Natural killer cell treated with Interleukin-12 subunit alpha and Interleukin-12 subunit beta and Interleukin-15 and Interleukin-18, amount 100 ng/mL, for 72 hours (primary cell): ENCODE measurements around the gene ZNF135. TPM values are rescaled to one million over a fixed set of nuclear protein-coding genes. Genes with fewer than 3 reads are reported as not detected.

ENCODE experiments used
- total RNA-seq, 2 donors: library from RNA; stranded (reverse); gene quantifications; one replicate each; pipeline ENCODE4 v1.2.3, GENCODE V29; 2022

ZNF135 gene
- total RNA-seq, 2 donors from 2014 or later = 0.20 to 1.4 TPM

Other genes starting within 250 kb of the ZNF135 start
- gene ZNF552, start 244.4 kb upstream of the ZNF135 start, total RNA-seq = 10 to 100 TPM in 1 of 2 donors, 1 to 10 TPM in 1; 6.8 to 10.9 TPM
- 10 to 100 TPM; 19.2 to 43.2 TPM for gene ZNF587B, start 229.0 kb upstream of the ZNF135 start, total RNA-seq
- gene ZNF587, start 209.4 kb upstream of the ZNF135 start, total RNA-seq = 10 to 100 TPM; 34.5 to 72.5 TPM
- gene ZNF814, start 170.2 kb upstream of the ZNF135 start, total RNA-seq = 10 to 100 TPM; 18.9 to 22.4 TPM
- gene ZNF417, start 142.7 kb upstream of the ZNF135 start, total RNA-seq = 10 to 100 TPM; 19.8 to 26.6 TPM
- 1 to 10 TPM; 1.9 to 3.4 TPM for gene ZNF418, start 123.9 kb upstream of the ZNF135 start, total RNA-seq
- gene ZNF256, start 111.6 kb upstream of the ZNF135 start, total RNA-seq = 1 to 10 TPM; 2.7 to 6.9 TPM
- under 1 TPM in 1 of 2 donors, not detected in 1; 0.74 TPM for gene C19orf18, start 84.7 kb upstream of the ZNF135 start, total RNA-seq
- gene ZNF606, start 56.5 kb upstream of the ZNF135 start, total RNA-seq = 1 to 10 TPM; 8.8 to 8.9 TPM
- not detected for gene ZSCAN1, start 25.3 kb upstream of the ZNF135 start, total RNA-seq
- gene ZSCAN18, start 38.9 kb downstream of the ZNF135 start, total RNA-seq = 10 to 100 TPM in 1 of 2 donors, 1 to 10 TPM in 1; 9.7 to 22.2 TPM
- 1 to 10 TPM; 2.7 to 7.3 TPM for gene ZNF329, start 91.5 kb downstream of the ZNF135 start, total RNA-seq
- gene ZNF274, start 123.8 kb downstream of the ZNF135 start, total RNA-seq = 10 to 100 TPM; 20.4 to 31.7 TPM
- 10 to 100 TPM; 40.9 to 48.2 TPM for gene ZNF544, start 169.6 kb downstream of the ZNF135 start, total RNA-seq
- 1 to 10 TPM; 3.6 to 4.2 TPM for gene ZNF8, start 219.7 kb downstream of the ZNF135 start, total RNA-seq
- gene ERVK3-1, start 246.1 kb downstream of the ZNF135 start, total RNA-seq = 10 to 100 TPM; 58.4 to 89.0 TPM